Esophagus squamous epithelium (tissue), 5 donors: Measurements from ENCODE around the gene UMAD1. TPM values are rescaled to one million over a fixed set of nuclear protein-coding genes. Genes with fewer than 3 reads are reported as not detected.
"Not testable (repeated sequence)": the region's sequence is repeated elsewhere in the genome, so short reads cannot be mapped to it uniquely, and the experiment has no call there.

Experiments used
- DNase-seq: peaks from one replicate; lab custom pipeline; 2025; lab: John Stamatoyannopoulos, UW
- H3K27ac ChIP-seq, 4 donors: fragments of 200-600 bp; sonication (generic); one replicate each; pipeline ENCODE4 v1.5.1; 2016 to 2019; ENCODE audit warnings: mild to moderate bottlenecking in 1 of 4
- H3K27me3 ChIP-seq, 4 donors: fragments of 200-600 bp; sonication (generic); 1 replicate in 3 of 4; 2 replicates in 1 of 4; pipeline versions ENCODE4 v1.5.1 to v1.6.0; 2017 to 2021; ENCODE audit warnings: antibody characterized with exemption in 1 of 4
- H3K36me3 ChIP-seq, 3 donors: fragments of 200-600 bp; sonication (generic); one replicate each; pipeline ENCODE4 v1.5.1; 2016 to 2019
- H3K4me1 ChIP-seq, 3 donors: fragments of 200-600 bp; sonication (generic); one replicate each; pipeline ENCODE4 v1.5.1; 2017 to 2019
- H3K4me3 ChIP-seq, 4 donors: fragments of 200-600 bp; sonication (generic); 1 replicate in 3 of 4; 2 replicates in 1 of 4; pipeline ENCODE4 v1.5.1; 2016 to 2019; ENCODE audit warnings: mild to moderate bottlenecking in 2 of 4, moderate library complexity in 1 of 4
- H3K9me3 ChIP-seq, 3 donors: fragments of 200-600 bp; sonication (generic); one replicate each; pipeline ENCODE4 v1.5.1; 2016 to 2019
- CTCF ChIP-seq, 6 experiments: fragments of 450-650 bp in 4 of 6; fragments of 200-600 bp in 2 of 6; sonication (generic) in 2 of 6; IDR thresholded peaks; one replicate each; pipeline ENCODE4 v1.5.1; 2016 to 2019; ENCODE audit warnings: antibody characterized with exemption in 6 of 6, mild to moderate bottlenecking in 4 of 6, moderate library complexity in 4 of 6
- POLR2A ChIP-seq, 4 donors: fragments of 450-650 bp; IDR thresholded peaks; one replicate each; pipeline ENCODE4 v1.6.1; 2017; ENCODE audit warnings: antibody characterized with exemption in 4 of 4, mild to moderate bottlenecking in 4 of 4, moderate library complexity in 3 of 4
- WGBS, 2 donors: methylation state at CpG; one replicate each; pipeline ENCODE4 v1.1.5; 2018; 5-methylcytosine and 5-hydroxymethylcytosine counted together
- intact Hi-C: fragments of 100-400 bp; cut with DNase I; formaldehyde crosslinking; loops from one replicate; pipeline ENCODE4 v1.15.0; 2022
- total RNA-seq, 4 donors: library from RNA; depleted of rRNA; stranded (reverse); fragments of >200 nt; gene quantifications; one replicate each; pipeline ENCODE4 v1.1.0, GENCODE V29; 2016
- donor health status: DM: yes; HTN: yes; CAD: no.

Gene UMAD1
- total RNA-seq, 4 donors from 2014 or later = 2.5 to 7.6 (median 6.3) TPM

GRCh38 chr7:7820409-7820808 is 179.9 kb downstream of the UMAD1 start:
- WGBS, 2 donors = 82 to 97% methylated on average over 1 of the region's 1 CpG
- DNase-seq = no peak
- Histone ChIP-seq H3K27ac (no peak overlapping the region), H3K4me1 (no peaks in the 10 kb centered on the region), H3K27me3 (no peaks in the 10 kb centered on the region), H3K4me3 (no peak overlapping the region), H3K36me3 (no peaks in the 10 kb centered on the region), H3K9me3 (no peaks in the 10 kb centered on the region)
- TF ChIP-seq POLR2A (IDR thresholded peaks at IDR 0.05) = no peak
- TF ChIP-seq CTCF (IDR thresholded peaks at IDR 0.05) = no peak
- intact Hi-C loops = no loop called here

GRCh38 chr7:7820939-7821338 is 180.4 kb downstream of the UMAD1 start:
- Histone ChIP-seq H3K27ac (no peak overlapping the region), H3K9me3 (no peaks in the 10 kb centered on the region), H3K36me3 (no peaks in the 10 kb centered on the region), H3K27me3 (no peaks in the 10 kb centered on the region), H3K4me1 (no peaks in the 10 kb centered on the region), H3K4me3 (no peak overlapping the region)
- intact Hi-C loops = no loop called here
- 89% methylated on average over 3 of the region's 3 CpGs for WGBS, 2 donors
- no peak for TF ChIP-seq POLR2A (IDR thresholded peaks at IDR 0.05)
- TF ChIP-seq CTCF (IDR thresholded peaks at IDR 0.05) = no peak
- DNase-seq = no peak

GRCh38 chr7:7821517-7821916 is 181.0 kb downstream of the UMAD1 start:
- Histone ChIP-seq H3K4me3 (no peak overlapping the region), H3K9me3 (no peaks in the 10 kb centered on the region), H3K27me3 (no peaks in the 10 kb centered on the region), H3K36me3 (no peaks in the 10 kb centered on the region), H3K27ac (no peak overlapping the region), H3K4me1 (no peaks in the 10 kb centered on the region)
- intact Hi-C loops = no loop called here
- DNase-seq = no peak
- 94 to 100% methylated on average over 3 of the region's 3 CpGs for WGBS, 2 donors
- TF ChIP-seq POLR2A (IDR thresholded peaks at IDR 0.05) = no peak
- TF ChIP-seq CTCF (IDR thresholded peaks at IDR 0.05) = no peak

- H3K36me3 ChIP-seq, H3K27me3 ChIP-seq, intact Hi-C loops: not testable (repeated sequence)
These were observed 184.7 kb downstream of the UMAD1 start for GRCh38 chr7:7825294-7825693.

GRCh38 chr7:7829667-7830066 is 189.1 kb downstream of the UMAD1 start:
- H3K36me3 ChIP-seq = no peaks in the 10 kb centered on the region
- no peaks in the 10 kb centered on the region for H3K27me3 ChIP-seq
- TF ChIP-seq CTCF (IDR thresholded peaks at IDR 0.05) = no peak
- TF ChIP-seq POLR2A (IDR thresholded peaks at IDR 0.05) = no peak
- H3K4me1 ChIP-seq = peaks cover 0 to 6% (median 0%) of the 10 kb centered on the region in 3 donors
- H3K4me3 ChIP-seq = no peak overlapping the region
- DNase-seq = no peak
- H3K9me3 ChIP-seq = no peaks in the 10 kb centered on the region
- H3K27ac ChIP-seq = no peak overlapping the region
- WGBS, 2 donors = 81 to 92% methylated on average over 2 of the region's 2 CpGs
- intact Hi-C loops = no loop called here

More at GRCh38 chr7:7825294-7825693, 184.7 kb downstream of the UMAD1 start:
- DNase-seq, H3K27ac ChIP-seq, H3K4me3 ChIP-seq, H3K9me3 ChIP-seq, H3K4me1 ChIP-seq: not testable (repeated sequence)
